Activated naive CD8-positive, alpha-beta T cell (primary cell): ENCODE results near the gene TBC1D22A.
"Not testable (repeated sequence)": the region's sequence is repeated elsewhere in the genome, so short reads cannot be mapped to it uniquely, and the experiment has no call there.

Source experiments
- H3K27ac Mint-ChIP-seq: one replicate; pipeline ENCODE4 v1.8.0; 2021; ENCODE audit warnings: mixed read lengths
- H3K27me3 Mint-ChIP-seq: one replicate; pipeline ENCODE4 v1.8.0; 2021; ENCODE audit warnings: mixed read lengths
- H3K36me3 Mint-ChIP-seq: one replicate; pipeline ENCODE4 v1.8.0; 2021; ENCODE audit warnings: mixed read lengths
- H3K4me1 Mint-ChIP-seq: one replicate; pipeline ENCODE4 v1.8.0; 2021; ENCODE audit warnings: low read depth, mixed read lengths
- H3K4me3 Mint-ChIP-seq: one replicate; pipeline ENCODE4 v1.8.0; 2021; ENCODE audit warnings: mild to moderate bottlenecking, mixed read lengths
- H3K9me3 Mint-ChIP-seq: one replicate; pipeline ENCODE4 v1.8.0; 2021; ENCODE audit warnings: low read depth, mixed read lengths

TBC1D22A gene

DNA sequence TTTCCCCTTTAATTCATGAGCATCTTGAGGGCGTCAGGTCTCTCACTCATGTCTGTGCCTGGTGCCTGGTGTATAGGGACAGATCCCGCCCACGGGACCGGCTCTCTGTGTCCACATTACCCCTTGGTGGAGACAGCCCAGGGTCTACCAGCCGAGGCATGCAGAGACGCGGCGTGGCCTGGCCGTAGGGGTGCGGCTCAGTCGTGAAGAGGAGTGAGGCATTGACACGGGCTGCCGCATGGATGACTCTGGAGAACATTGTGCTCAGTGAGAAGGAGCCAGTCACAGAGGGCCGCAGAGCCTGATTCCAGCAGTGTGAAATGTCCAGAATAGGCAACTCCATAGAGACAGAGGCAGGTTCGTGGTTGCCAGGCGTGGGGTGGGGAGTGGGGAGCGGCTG is 209.8 kb downstream of the TBC1D22A start:
- Mint-ChIP-seq H3K9me3 (no peaks in the 10 kb centered on the region), H3K4me3 (no peak overlapping the region)

DNA sequence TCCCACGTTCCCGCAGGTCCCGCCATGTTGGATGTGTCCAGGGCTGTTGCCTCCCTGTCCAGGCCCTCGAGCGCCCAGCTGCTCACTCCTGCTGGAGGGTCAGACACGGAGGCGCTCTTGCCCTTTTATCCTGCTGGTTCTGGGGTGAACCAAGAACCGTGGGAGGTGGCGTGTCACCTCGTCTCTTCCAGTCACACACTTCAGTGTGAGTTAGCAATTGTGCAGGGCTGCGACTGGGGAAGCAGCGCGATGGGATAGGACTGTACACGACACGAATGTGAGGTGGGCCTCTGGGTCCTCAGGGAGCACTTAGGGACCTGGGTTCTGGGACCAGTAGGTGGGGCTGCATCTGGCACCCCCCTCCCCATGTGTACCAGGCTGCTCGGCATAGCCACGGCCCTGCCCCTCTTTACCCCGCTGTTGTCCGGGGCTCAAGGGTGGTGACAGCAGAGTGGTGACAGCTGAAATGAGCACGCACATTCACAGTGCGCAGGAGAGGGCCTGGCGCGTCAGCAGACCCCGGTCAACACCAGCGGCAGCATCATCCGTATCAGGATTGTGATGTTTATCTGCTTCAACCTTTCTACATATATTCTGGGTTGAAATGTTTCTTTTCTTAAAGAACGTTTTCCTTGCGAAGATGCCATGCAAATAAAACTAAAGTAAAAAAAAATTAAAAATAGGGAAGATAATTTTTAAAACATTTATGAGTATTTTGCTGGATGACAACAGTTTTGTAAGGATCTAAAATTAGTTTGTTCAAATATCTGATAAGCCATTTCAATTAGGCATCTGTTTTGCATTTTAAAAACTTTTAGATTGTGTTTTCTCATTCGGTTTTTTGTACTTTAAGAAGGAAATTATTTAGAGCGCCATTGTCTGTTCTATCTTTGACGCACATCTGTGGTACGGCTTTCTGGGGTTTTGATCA is 210.7 kb downstream of the TBC1D22A start:
- Mint-ChIP-seq H3K36me3 (peaks cover 8% of the 10 kb centered on the region), H3K4me3 (no peak overlapping the region), H3K27ac (no peak overlapping the region), H3K4me1 (peaks cover 19% of the 10 kb centered on the region), H3K27me3 (no peaks in the 10 kb centered on the region), H3K9me3 (no peaks in the 10 kb centered on the region)

More for the DNA sequence above, 209.8 kb downstream of the TBC1D22A start:
- Mint-ChIP-seq H3K27me3 (no peaks in the 10 kb centered on the region), H3K36me3 (peaks cover 8% of the 10 kb centered on the region), H3K4me1 (peaks cover 19% of the 10 kb centered on the region), H3K27ac (no peak overlapping the region)

DNA sequence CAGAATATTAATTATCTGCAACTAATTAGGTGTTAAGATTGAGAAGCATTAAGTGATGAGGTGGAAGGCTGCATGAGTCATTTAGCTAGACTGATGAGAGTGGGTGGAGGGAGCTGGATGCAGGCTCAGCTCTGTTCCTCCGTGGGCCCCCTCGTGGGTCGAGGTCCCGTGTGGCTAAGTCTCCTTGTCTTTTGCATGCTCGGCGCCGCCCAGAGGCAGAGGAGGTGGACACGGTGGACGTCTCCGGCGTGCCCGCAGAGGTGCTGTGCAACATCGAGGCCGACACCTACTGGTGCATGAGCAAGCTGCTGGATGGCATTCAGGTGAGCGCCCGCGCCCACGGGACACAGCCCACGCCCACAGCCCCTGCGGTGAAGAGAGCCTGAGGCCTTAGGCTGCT is 211.6 kb downstream of the TBC1D22A start:
- Mint-ChIP-seq H3K4me3 (no peak overlapping the region), H3K27ac (no peak overlapping the region), H3K4me1 (peaks cover 13% of the 10 kb centered on the region), H3K27me3 (no peaks in the 10 kb centered on the region), H3K36me3 (peaks cover 8% of the 10 kb centered on the region), H3K9me3 (no peaks in the 10 kb centered on the region)

DNA sequence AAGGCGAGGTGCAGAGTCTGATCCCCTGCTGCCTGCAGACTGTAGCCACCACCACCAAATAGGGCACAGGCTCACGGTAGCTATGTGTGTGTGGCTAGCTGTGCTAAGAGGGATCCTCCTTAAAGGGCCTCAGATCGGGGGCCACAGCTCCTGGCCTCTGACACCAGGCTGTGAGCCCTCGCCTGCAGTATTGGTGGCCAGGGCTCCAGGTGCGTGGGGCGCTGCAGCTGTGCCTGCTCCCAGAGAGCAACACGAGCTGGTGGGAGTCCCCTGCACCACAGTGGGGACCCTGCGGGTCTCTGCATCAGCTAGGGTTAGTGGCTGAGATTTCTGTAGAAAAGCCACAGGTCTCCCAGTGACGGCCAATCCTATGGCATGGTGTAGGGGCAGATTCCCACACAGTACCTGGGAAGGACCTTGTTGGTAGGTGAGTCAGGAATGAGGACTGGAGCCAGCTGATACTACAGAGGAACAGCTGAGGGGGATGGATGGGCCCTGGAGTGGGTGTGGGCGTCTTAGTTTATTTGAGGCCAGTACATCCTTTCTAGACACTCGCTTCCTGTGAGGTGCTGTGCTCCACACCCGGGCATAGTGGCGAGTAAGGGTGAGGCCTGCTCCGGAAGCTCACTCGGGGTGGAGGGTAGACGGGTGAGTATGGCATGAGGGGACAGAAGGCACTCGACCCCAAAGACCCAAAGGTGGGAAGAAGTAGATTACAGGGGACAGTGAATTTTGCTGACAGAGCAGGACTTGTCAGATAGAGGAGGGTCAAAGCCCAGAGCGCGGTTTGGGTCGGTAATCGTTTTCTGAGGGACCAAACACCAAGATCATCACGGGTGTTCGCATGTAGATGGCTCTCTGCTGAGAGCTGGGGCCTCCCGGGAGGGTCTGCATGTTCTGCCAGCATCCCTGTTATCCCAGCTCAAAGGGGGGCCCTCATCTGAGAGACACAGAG is 212.5 kb downstream of the TBC1D22A start:
- Mint-ChIP-seq H3K4me3 (no peak overlapping the region), H3K4me1 (peaks cover 6% of the 10 kb centered on the region), H3K36me3 (peaks cover 15% of the 10 kb centered on the region), H3K27ac (no peak overlapping the region), H3K9me3 (no peaks in the 10 kb centered on the region), H3K27me3 (no peaks in the 10 kb centered on the region)

DNA sequence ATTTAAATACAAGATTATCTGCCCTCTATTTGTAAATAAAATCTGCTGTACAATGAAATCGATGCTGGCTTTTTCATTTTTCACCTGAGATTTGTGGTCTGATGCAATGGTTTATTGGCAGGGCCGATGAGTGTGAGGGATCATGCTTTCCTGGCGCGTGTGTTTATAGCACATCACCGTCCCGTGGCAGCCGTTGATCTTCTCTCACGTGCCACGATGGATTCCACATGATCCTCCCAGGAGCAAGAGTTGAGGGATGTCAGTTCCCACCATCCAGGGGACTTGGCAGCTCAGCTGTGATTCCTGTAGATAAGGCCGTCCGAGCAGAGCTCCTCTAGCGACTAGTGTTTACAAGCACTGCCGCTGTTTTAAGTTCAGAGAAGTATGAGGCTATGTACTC is 213.7 kb downstream of the TBC1D22A start:
- Mint-ChIP-seq H3K27me3 (no peaks in the 10 kb centered on the region), H3K9me3 (no peaks in the 10 kb centered on the region), H3K4me3 (no peak overlapping the region), H3K4me1 (no peaks in the 10 kb centered on the region), H3K36me3 (peaks cover 15% of the 10 kb centered on the region), H3K27ac (no peak overlapping the region)

DNA sequence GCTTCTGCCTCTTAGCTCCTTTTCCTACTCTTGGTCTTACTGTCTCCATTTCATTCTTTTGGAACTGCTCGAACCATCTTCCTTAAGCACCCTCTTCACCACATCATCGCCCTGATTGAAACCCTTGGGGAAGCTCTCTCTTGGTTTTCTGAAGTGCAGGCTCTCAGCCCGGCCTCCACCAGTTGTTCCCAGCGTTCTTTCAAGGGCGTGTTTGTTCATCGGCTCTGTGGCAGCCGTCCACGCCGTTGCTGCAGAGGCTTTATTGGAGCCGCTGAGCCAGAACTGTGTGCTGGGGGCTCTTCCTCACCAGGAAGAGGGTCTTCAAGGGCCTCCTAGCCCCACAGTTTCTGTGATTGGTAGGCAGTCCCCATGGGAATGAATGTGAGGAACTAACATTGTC is 214.1 kb downstream of the TBC1D22A start:
- Mint-ChIP-seq H3K36me3 (peaks cover 15% of the 10 kb centered on the region), H3K4me3 (no peak overlapping the region), H3K27ac (no peak overlapping the region), H3K4me1 (no peaks in the 10 kb centered on the region), H3K27me3 (no peaks in the 10 kb centered on the region), H3K9me3 (no peaks in the 10 kb centered on the region)

DNA sequence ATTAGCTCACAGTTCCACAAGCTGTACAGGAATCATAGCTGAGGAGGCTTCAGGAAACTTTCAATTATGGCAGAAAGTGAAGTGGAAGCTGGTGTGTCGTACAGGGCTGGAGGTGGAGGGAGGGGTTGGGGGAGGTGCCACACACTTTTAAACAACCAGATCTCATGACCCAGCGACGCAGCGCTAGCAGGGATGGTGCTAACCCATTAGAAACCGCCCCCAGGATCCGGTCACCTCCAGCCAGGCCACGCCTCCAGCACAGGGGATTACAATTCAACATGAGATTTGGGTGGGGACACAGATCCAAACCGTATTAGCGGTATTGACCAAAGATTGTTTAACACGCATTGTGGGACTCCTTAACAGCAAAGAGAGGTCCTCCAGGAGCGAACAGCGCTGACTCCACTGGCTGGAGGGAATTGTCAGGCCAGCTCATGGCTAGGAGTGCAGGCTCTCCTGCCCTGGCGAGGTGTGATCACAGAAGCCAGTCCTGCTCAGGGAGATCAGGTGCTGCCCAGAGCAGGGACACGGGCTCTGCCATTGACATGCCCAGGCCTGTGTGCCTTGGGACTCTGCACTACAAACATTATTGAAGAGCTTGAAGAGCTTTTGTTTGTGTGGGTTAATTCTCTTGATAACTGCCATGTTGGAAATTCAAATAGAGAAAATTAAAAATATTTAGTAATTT is 215.3 kb downstream of the TBC1D22A start:
- Mint-ChIP-seq H3K4me1 (no peaks in the 10 kb centered on the region), H3K9me3 (no peaks in the 10 kb centered on the region), H3K27ac (no peak overlapping the region), H3K27me3 (no peaks in the 10 kb centered on the region), H3K36me3 (peaks cover 15% of the 10 kb centered on the region), H3K4me3 (no peak overlapping the region)

DNA sequence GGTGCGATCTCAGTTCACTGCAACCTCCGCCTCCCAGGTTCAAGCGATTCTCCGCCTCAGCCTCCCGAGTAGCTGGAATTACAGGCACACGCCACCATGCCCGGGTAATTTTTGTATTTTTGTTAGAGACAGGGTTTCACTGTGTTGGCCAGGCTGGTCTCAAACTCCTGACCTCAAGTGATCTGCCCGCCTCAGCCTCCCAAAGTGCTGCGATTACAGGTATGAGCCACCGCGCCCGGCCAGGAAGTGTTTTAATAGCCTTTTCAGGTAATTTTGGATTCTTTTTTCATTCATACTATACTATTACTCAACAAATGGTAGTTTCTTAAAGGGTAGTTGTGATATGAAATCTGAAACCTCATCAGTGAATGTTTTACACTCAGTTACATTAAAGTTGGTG is 216.2 kb downstream of the TBC1D22A start:
- H3K27me3 Mint-ChIP-seq, H3K4me1 Mint-ChIP-seq, H3K27ac Mint-ChIP-seq, H3K4me3 Mint-ChIP-seq, H3K9me3 Mint-ChIP-seq: not testable (repeated sequence)
- peaks cover 15% of the 10 kb centered on the region for H3K36me3 Mint-ChIP-seq

DNA sequence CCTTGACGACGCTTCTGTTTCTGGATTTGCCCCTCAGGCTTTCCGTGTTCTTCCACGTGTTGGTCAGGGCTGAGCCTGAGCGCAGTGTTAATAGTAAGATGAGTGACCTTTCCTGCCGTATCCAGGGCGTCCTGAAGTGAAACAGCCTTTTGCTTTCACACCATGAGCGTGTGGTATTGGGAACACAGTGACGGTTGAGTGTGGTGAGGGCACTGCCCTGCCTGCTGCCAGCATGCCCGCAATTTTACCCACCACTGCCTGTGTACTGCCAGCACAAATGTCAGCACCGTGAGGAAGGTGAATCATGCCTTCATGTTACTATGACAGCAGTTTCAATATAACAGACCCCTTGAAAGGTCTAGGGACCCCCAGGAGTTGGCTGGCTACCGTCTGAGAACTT is 217.1 kb downstream of the TBC1D22A start:
- Mint-ChIP-seq H3K27ac (no peak overlapping the region), H3K4me3 (no peak overlapping the region), H3K4me1 (no peaks in the 10 kb centered on the region), H3K27me3 (no peaks in the 10 kb centered on the region), H3K36me3 (peaks cover 15% of the 10 kb centered on the region), H3K9me3 (no peaks in the 10 kb centered on the region)

DNA sequence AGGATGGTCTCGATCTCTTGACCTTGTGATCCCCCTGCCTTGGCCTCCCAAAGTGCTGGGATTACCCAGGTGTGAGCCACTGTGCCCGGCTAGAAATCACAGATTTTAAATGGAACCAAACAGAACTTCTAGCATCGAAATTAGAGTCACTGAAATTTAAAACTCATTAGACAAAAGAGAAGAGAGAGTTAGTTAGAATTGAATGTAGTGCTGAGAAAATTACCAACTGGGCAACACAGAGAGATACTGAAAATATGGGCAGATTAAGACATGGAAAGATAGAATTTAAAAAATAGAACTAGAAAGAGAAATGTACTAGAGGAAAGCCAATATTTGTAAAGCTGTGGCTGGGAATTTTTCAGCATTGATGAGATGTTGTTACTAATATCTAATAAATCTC is 217.9 kb downstream of the TBC1D22A start:
- Mint-ChIP-seq H3K36me3 (peaks cover 15% of the 10 kb centered on the region), H3K4me3 (no peak overlapping the region), H3K4me1 (no peaks in the 10 kb centered on the region), H3K27ac (no peak overlapping the region), H3K9me3 (no peaks in the 10 kb centered on the region), H3K27me3 (no peaks in the 10 kb centered on the region)

DNA sequence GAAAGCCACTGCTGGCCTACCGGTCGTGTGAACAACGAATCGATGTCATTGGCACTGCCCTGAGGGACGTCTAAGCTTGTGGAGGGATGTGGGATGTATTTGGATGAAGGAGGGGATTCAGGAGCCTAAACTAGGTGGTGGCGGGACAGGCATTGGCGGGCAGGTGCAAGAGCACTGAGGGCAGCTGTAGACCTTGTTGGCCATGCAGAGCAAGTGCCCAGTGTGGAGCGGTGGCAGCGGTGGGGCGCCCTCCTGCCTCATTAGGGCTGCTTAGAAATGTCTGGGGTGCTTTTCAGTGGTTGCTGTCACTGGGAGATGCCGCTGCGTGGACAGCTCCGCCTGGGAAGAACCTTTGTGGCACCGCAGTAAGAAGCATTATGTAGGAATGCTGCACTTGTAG is 220.2 kb downstream of the TBC1D22A start:
- peaks cover 3% of the 10 kb centered on the region for H3K4me1 Mint-ChIP-seq
- H3K9me3 Mint-ChIP-seq, result no peaks in the 10 kb centered on the region
- no peak overlapping the region for H3K4me3 Mint-ChIP-seq
- no peak overlapping the region for H3K27ac Mint-ChIP-seq
- no peaks in the 10 kb centered on the region for H3K27me3 Mint-ChIP-seq
- peaks cover 9% of the 10 kb centered on the region for H3K36me3 Mint-ChIP-seq

DNA sequence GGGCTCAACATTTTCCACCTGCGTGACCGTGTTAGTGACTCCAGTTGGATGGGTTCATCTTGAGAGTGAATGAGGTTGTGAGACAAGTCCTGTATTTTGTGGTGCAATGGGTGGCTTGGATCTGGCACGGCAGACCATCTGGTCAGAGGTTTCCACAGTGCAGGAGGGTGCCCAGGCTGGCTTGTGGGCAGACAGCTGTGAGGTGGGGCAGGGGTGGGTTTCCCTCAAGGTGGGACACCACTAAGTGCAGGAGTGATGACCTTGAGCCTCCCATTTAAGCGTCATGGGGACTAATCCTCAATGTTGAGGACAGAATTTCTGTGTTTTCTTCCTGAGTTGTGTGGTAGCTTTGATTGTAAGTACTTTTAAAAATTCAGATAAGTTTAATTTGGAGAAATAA is 220.6 kb downstream of the TBC1D22A start:
- Mint-ChIP-seq H3K4me3 (no peak overlapping the region), H3K9me3 (no peaks in the 10 kb centered on the region), H3K27ac (no peak overlapping the region), H3K4me1 (peaks cover 3% of the 10 kb centered on the region), H3K27me3 (no peaks in the 10 kb centered on the region), H3K36me3 (peaks cover 9% of the 10 kb centered on the region)

DNA sequence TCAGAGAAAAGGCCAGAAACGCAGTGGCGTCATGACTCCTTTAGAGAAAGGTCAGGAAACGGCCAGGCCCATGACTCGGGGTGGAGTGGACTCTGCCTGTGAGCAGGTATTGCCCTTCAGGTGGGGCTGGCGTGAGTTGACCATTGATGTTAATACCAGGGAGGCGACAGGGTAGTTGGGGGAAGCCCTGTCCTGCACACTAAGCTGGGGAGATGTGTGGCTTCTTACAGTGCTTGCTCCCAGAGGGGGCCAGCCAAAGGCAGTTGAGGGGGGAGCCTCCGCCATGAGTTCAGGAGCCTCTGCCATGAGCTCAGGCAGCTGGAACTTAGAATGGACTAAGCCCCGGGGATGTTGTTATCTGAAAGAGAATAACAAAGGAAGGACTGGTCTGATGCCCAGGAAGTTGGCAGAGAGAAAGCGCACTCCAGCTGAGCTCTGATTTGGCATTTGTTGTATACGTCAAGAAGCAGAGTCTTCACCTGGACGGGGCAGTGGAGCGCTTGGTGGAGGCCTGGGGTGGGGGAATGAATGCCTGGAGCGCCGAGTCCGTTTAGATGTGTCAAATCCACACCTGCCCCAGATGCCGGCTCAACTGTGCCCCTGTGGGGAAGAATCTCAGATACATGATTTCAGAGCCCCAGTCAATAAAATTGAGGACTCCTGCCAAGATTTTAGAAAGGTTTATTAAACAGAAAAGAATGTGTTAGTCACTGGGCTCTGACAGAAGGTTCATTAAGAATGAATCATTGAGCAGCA is 222.5 kb downstream of the TBC1D22A start:
- Mint-ChIP-seq H3K4me1 (peaks cover 3% of the 10 kb centered on the region), H3K9me3 (no peaks in the 10 kb centered on the region), H3K4me3 (no peak overlapping the region), H3K27ac (no peak overlapping the region), H3K27me3 (no peaks in the 10 kb centered on the region), H3K36me3 (peaks cover 3% of the 10 kb centered on the region)

DNA sequence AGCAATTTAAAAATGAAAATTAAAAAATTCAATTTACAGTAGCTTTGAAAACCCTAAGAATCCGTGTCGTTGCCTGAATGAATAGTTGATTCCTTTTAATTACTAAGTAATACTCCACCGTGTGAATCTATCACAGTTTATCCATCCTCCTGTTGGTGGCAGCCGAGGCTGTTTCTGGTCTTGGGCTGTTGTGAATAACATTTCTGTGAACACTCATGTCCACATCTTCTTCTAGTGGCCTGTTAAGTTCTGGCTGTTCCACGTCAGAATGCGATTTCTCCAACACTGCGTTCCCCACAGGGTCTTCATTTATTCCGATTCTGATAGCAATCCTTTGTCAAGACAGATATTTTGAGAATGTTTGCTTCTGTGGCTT is 223.0 kb downstream of the TBC1D22A start:
- H3K4me1 Mint-ChIP-seq, result peaks cover 3% of the 10 kb centered on the region
- H3K9me3 Mint-ChIP-seq, result no peaks in the 10 kb centered on the region
- H3K4me3 Mint-ChIP-seq, result no peak overlapping the region
- no peaks in the 10 kb centered on the region for H3K27me3 Mint-ChIP-seq
- H3K27ac Mint-ChIP-seq, result no peak overlapping the region
- H3K36me3 Mint-ChIP-seq, result peaks cover 3% of the 10 kb centered on the region
